GM19372 (cell line): ENCODE data around the gene ZNF365.
"Not testable (repeated sequence)": the region's sequence is repeated elsewhere in the genome, so short reads cannot be mapped to it uniquely, and the experiment has no call there.

Source experiments
- ATAC-seq: cut with Tn5 transposase; IDR thresholded peaks from one replicate; pipeline ENCODE4 v1.9.1; 2021; ENCODE audit warnings: mild to moderate bottlenecking, low read depth, moderate library complexity; ENCODE audit not compliant: unreplicated experiment

The ZNF365 gene

DNA sequence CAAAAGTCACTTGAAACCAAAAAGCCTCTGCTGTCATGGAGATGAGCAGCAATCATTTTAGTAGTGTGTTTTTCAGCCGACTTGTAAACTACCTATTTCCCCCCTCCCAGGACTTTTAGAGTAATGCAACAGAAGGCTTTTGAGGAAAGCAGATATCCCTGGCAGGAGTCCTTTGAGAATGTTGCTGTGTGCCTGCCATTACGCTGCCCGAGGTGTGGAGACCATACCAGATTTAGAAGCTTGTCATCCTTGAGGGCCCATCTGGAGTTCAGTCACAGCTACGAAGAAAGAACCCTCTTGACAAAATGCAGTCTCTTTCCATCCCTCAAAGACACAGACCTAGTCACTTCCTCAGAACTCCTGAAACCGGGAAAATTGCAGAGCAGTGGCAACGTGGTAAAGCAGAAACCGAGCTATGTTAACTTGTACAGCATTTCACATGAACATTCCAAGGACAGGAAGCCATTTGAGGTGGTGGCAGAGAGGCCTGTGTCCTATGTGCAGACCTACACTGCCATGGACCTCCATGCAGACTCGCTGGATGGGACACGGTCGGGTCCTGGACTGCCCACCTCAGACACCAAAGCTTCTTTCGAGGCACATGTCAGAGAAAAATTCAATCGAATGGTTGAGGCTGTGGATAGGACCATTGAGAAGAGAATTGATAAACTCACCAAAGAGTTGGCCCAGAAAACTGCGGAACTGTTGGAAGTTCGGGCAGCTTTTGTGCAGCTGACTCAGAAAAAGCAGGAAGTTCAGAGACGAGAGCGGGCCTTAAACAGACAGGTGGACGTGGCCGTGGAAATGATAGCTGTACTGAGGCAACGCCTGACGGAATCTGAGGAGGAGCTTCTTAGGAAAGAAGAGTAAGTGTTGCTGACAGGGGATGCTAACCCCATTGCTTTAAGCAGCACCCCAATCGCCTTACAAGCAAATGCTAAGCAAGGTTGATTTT, 2.2 kb downstream of the ZNF365 start:
- no peak for ATAC-seq

GRCh38 chr10:62377026-62377415, 2.9 kb downstream of the ZNF365 start:
- ATAC-seq: no peak

- no peak for ATAC-seq
These were observed 3.8 kb downstream of the ZNF365 start for GRCh38 chr10:62377966-62378365.

DNA sequence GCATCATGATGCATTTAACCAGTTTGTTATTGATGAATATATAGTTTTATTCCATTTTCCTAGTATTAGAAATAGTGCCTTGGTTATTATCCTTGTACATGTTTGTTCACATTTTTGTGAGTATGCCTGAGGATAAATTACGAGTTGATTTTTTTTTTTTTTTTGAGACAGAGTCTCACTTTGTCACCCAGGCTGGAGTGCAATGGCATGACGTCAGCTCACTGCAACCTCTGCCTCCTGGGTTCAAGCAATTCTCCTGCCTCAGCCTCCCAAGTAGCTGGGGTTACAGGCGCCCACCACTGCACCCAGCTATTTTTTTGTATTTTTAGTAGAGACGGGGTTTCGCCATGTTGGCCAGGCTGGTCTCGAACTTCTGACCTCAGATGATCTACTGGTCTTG, 4.7 kb downstream of the ZNF365 start:
- ATAC-seq: not testable (repeated sequence)

- ATAC-seq: no peak
These were observed 5.2 kb downstream of the ZNF365 start for GRCh38 chr10:62379394-62379793.

DNA sequence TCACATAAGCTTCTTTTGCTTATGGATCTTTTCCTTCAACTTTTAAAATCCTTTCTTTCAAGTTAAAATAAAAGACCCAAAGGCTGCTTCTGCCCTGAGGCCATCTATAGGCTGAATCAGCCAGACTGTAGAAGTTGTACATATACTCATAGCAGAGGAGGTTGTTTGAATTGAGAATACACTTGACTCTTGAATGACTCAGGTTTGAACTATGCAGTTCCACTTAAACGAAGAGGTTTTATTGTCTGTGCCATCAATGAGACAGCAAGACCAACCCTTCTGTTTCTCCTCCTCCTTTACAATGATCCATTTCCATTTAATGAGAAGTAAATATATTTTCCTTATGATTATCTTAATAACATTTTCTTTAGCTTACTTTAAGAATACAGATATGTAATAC, 5.8 kb downstream of the ZNF365 start:
- ATAC-seq: no peak

GRCh38 chr10:62381385-62382102, 7.4 kb downstream of the ZNF365 start:
- ATAC-seq: no peak

- ATAC-seq: no peak
These were observed 8.7 kb downstream of the ZNF365 start for GRCh38 chr10:62382831-62383230.

- ATAC-seq: no peak
These were observed 9.9 kb downstream of the ZNF365 start for GRCh38 chr10:62384057-62384446.

- no peak for ATAC-seq
These were observed 10.4 kb downstream of the ZNF365 start for GRCh38 chr10:62384447-62385081.

DNA sequence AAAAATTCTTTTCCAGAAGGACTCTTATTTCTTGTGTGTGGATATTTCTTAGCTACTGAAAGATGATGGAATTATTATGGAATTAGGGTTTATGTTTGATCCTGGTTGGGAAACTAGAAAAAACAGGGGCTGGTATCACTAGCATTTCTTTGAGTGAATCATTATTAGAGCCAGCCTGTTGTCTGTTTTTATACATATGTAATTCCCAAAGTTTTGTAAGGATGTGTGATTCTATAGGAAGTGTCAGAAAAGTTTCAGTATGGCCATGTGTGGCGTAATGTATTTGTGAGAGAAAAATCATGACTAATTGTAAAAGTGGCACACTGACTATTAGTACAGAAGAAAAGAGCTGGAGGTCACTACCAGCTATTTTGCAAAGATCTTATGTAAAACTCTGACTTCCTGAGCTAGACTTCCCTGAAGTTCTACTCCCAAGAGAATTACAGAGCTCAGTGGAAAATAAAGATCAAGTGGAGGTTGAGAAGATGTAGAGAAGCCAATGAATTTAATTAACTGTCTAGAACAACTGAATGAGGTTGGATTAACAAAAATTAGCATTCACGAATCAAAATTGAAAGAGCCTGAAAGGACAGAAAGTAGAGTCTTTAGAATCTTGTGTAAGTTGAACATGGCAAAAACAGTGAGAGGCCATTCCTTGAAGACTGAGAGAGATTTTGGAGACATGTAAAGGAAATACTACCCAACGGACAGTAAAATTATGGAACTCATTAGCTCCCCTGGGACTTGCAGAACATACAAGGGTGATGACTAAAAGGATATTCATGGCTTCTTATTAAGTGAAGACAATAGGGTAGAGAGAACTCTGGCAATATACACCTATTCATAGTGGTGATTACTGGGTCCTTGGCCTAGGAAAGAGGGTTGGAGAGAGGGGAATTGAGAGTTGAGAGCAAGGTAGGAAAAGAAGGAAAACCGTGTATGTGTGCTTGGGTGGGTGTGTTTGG, 12.5 kb downstream of the ZNF365 start:
- ATAC-seq: no peak

GRCh38 chr10:62388328-62388727, 14.2 kb downstream of the ZNF365 start:
- ATAC-seq: no peak

GRCh38 chr10:62390497-62391176, 16.5 kb downstream of the ZNF365 start:
- ATAC-seq: no peak

- no peak for ATAC-seq
These were observed 19.1 kb downstream of the ZNF365 start for GRCh38 chr10:62393237-62393636.

GRCh38 chr10:62394556-62395018, 20.4 kb downstream of the ZNF365 start:
- ATAC-seq: no peak

DNA sequence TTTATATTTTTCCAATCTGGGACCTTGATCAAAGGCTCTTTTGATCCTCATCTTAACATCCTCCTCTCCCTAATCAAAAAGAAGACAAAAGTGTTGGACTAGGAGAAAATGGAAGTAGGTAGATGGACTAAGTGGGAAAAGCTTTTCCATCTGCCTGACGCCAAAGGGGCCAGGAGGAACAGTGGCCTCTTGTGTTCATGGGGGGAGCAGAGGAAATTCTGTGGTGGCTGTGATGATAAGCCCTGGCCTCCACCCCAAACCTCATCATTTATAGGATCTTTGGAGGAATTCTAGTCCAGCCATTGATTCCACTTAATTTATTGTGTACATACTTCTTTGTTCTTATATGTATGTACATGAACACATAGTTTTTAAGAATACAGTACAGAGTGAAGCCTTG, 21.7 kb downstream of the ZNF365 start:
- no peak for ATAC-seq

DNA sequence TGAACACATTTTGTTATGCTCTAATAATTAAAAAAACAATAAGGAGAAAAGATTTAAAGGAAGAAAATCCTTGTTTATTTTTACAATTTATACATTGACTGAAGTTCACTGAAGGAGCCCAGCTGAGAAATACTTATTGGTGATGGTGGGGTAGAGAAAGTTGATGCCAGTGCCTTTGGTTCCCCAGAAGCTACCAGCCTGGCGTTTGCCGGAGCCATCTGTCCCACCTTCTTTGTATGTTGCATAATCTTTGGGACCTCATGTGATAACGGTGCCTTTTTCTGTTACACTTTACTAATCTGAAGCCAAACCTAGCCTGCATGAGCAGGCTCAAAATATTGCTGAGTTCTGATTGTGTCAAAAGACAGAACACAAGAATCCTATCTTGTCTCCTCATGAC, 22.7 kb downstream of the ZNF365 start:
- ATAC-seq: no peak

- no peak for ATAC-seq
These were observed 25.0 kb downstream of the ZNF365 start for GRCh38 chr10:62399211-62399610.

DNA sequence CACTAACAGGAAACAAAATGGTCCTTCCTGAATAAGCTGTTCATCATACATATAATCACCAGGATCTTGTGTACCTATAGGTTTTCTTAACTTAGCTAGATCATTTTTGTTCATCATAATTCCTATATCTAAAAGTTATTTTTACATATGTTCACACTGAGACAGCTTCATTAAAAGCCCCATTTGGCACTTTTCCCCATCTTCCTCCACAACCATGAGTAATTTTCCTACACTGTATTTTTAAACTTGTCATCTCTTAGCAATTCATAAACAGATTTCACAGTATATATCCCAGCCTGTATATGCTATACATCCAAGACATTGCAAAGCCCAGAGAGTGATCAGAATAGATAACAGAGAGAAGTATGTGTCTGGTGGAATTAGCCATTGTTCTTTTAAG, 28.3 kb downstream of the ZNF365 start:
- ATAC-seq: no peak
